Measurements from ENCODE around the gene PKMYT1. TPM values are rescaled to one million over a fixed set of nuclear protein-coding genes. Genes with fewer than 3 reads are reported as not detected.

Gene PKMYT1
- total and polyA plus RNA-seq, 2 donors (not counting 1 experiment from before 2014, with no cell fraction given), result 1.2 to 2.7 TPM

- no peak overlapping the region for H3K27ac ChIP-seq (ENCODE audit: insufficient read depth, low read length)
- no peaks in the 10 kb centered on the region for H3K9me3 ChIP-seq (ENCODE audit: control insufficient read depth, insufficient read depth, low read depth, low read length)
- TF ChIP-seq EZH2 (IDR thresholded peaks at IDR 0.05; ENCODE audit: low read length, missing control alignments) (peak; percentile 17), CTCF (conservative IDR thresholded peaks at IDR 0.05 in 1 of 2, IDR thresholded peaks at IDR 0.05 in 1 of 2; ENCODE audit: low read depth in 1 of 2, low read length in 2 of 2) (no peak)
- H3K79me2 ChIP-seq (ENCODE audit: control insufficient read depth, insufficient read depth, low read length), result no peaks in the 10 kb centered on the region
- no peak for DNase-seq (ENCODE audit: low read depth in 2 of 2)
- no peaks in the 10 kb centered on the region for H3K36me3 ChIP-seq (ENCODE audit: control insufficient read depth, insufficient read depth, low read length)
- no peak overlapping the region for H3K4me2 ChIP-seq (ENCODE audit: extremely low read depth, insufficient read depth, low read length)
- no peak overlapping the region for H2AFZ ChIP-seq (ENCODE audit: low read length)
- H3K4me3 ChIP-seq (replicated peaks in 1 of 4; ENCODE audit: control extremely low read depth in 1 of 4, insufficient read depth in 1 of 4, low read depth in 3 of 4, low read length in 4 of 4), result no peak overlapping the region
- H4K20me1 ChIP-seq (ENCODE audit: control insufficient read depth, extremely low read depth, insufficient read depth, low read length), result no peaks in the 10 kb centered on the region
- H3K9ac ChIP-seq (ENCODE audit: insufficient read depth, low read length), result no peak overlapping the region
- H3K4me1 ChIP-seq (ENCODE audit: control insufficient read depth, extremely low read depth, insufficient read depth, low read length), result no peaks in the 10 kb centered on the region
- H3K27me3 ChIP-seq (ENCODE audit: control insufficient read depth, insufficient read depth, low read length), result peaks cover 34% of the 10 kb centered on the region
Observed at GRCh38 chr16:3012246-3012645, 32.0 kb upstream of the PKMYT1 start.

GRCh38 chr16:3010510-3010909 lies 30.3 kb upstream of the PKMYT1 start:
- Histone ChIP-seq H3K27me3 (ENCODE audit: control insufficient read depth, insufficient read depth, low read length) (peaks cover 34% of the 10 kb centered on the region), H4K20me1 (ENCODE audit: control insufficient read depth, extremely low read depth, insufficient read depth, low read length) (no peaks in the 10 kb centered on the region), H2AFZ (ENCODE audit: low read length) (no peak overlapping the region), H3K36me3 (ENCODE audit: control insufficient read depth, insufficient read depth, low read length) (no peaks in the 10 kb centered on the region), H3K79me2 (ENCODE audit: control insufficient read depth, insufficient read depth, low read length) (no peaks in the 10 kb centered on the region), H3K4me2 (ENCODE audit: extremely low read depth, insufficient read depth, low read length) (no peak overlapping the region), H3K27ac (ENCODE audit: insufficient read depth, low read length) (no peak overlapping the region), H3K9ac (ENCODE audit: insufficient read depth, low read length) (no peak overlapping the region), H3K4me1 (ENCODE audit: control insufficient read depth, extremely low read depth, insufficient read depth, low read length) (no peaks in the 10 kb centered on the region), H3K4me3 (replicated peaks in 1 of 4; ENCODE audit: control extremely low read depth in 1 of 4, insufficient read depth in 1 of 4, low read depth in 3 of 4, low read length in 4 of 4) (no peak overlapping the region), H3K9me3 (ENCODE audit: control insufficient read depth, insufficient read depth, low read depth, low read length) (no peaks in the 10 kb centered on the region)
- TF ChIP-seq EZH2 (IDR thresholded peaks at IDR 0.05; ENCODE audit: low read length, missing control alignments), result no peak
- no peak for TF ChIP-seq CTCF (conservative IDR thresholded peaks at IDR 0.05 in 1 of 2, IDR thresholded peaks at IDR 0.05 in 1 of 2; ENCODE audit: low read depth in 1 of 2, low read length in 2 of 2)
- DNase-seq (ENCODE audit: low read depth in 2 of 2), result no peak

- no peaks in the 10 kb centered on the region for H3K4me1 ChIP-seq (ENCODE audit: control insufficient read depth, extremely low read depth, insufficient read depth, low read length)
- no peak overlapping the region for H2AFZ ChIP-seq (ENCODE audit: low read length)
- no peak overlapping the region for H3K27ac ChIP-seq (ENCODE audit: insufficient read depth, low read length)
- H4K20me1 ChIP-seq (ENCODE audit: control insufficient read depth, extremely low read depth, insufficient read depth, low read length), result no peaks in the 10 kb centered on the region
- no peaks in the 10 kb centered on the region for H3K79me2 ChIP-seq (ENCODE audit: control insufficient read depth, insufficient read depth, low read length)
- no peak for DNase-seq (ENCODE audit: low read depth in 2 of 2)
- TF ChIP-seq EZH2 (IDR thresholded peaks at IDR 0.05; ENCODE audit: low read length, missing control alignments) (no peak), CTCF (conservative IDR thresholded peaks at IDR 0.05 in 1 of 2, IDR thresholded peaks at IDR 0.05 in 1 of 2; ENCODE audit: low read depth in 1 of 2, low read length in 2 of 2) (no peak)
- no peak overlapping the region for H3K9ac ChIP-seq (ENCODE audit: insufficient read depth, low read length)
- H3K27me3 ChIP-seq (ENCODE audit: control insufficient read depth, insufficient read depth, low read length), result peaks cover 34% of the 10 kb centered on the region
- H3K4me3 ChIP-seq (replicated peaks in 1 of 4; ENCODE audit: control extremely low read depth in 1 of 4, insufficient read depth in 1 of 4, low read depth in 3 of 4, low read length in 4 of 4), result no peak overlapping the region
- no peaks in the 10 kb centered on the region for H3K36me3 ChIP-seq (ENCODE audit: control insufficient read depth, insufficient read depth, low read length)
- no peak overlapping the region for H3K4me2 ChIP-seq (ENCODE audit: extremely low read depth, insufficient read depth, low read length)
- H3K9me3 ChIP-seq (ENCODE audit: control insufficient read depth, insufficient read depth, low read depth, low read length), result no peaks in the 10 kb centered on the region
Observed at GRCh38 chr16:3009568-3010390, 29.5 kb upstream of the PKMYT1 start.
